Left colon (tissue), 2 donors: Measurements from ENCODE around the gene KCNQ2. TPM values are rescaled to one million over a fixed set of nuclear protein-coding genes. Genes with fewer than 3 reads are reported as not detected.

Experiments used
- ATAC-seq: fragments of 200-7000 bp; cut with Tn5 transposase; one replicate; pipeline ENCODE4 v1.9.1; 2020; ENCODE audit warnings: mild to moderate bottlenecking, moderate library complexity
- DNase-seq, 2 donors: peaks; one replicate each; pipeline ENCODE4 v3.0.0-alpha.2; 2020
- intact Hi-C, 2 donors: fragments of 100-400 bp; cut with DNase I in 1 of 2; cut with micrococcal nuclease in 1 of 2; formaldehyde crosslinking; loops; one replicate each; pipeline versions ENCODE4 v1.11.2 to v1.14.0; 2022; cut with DNase I, micrococcal nuclease
- total RNA-seq, 2 donors: library from RNA; stranded (reverse); fragmentation: NEBNext Ultra II Directional; extraction: Animal tissue kit (Norgen Biotek cat#: 25700); gene quantifications; one replicate each; pipeline ENCODE4 v1.2.1, GENCODE V29; 2021
- donor health status: DM: no; HTN: no; CAD: no.
- donor health status: DM: yes; HTN: yes; CAD: no.

KCNQ2 gene
- total RNA-seq, 2 donors from 2014 or later = 0.21 to 0.28 TPM

GRCh38 chr20:63477944-63478343 lies 5.5 kb upstream of the KCNQ2 start:
- ATAC-seq (no peak), DNase-seq (no peak)
- intact Hi-C loops = no loop called here

- intact Hi-C loops = no loop called here
- ATAC-seq (no peak), DNase-seq (no peak)
Observed at GRCh38 chr20:63477061-63477616, 4.7 kb upstream of the KCNQ2 start.

DNA sequence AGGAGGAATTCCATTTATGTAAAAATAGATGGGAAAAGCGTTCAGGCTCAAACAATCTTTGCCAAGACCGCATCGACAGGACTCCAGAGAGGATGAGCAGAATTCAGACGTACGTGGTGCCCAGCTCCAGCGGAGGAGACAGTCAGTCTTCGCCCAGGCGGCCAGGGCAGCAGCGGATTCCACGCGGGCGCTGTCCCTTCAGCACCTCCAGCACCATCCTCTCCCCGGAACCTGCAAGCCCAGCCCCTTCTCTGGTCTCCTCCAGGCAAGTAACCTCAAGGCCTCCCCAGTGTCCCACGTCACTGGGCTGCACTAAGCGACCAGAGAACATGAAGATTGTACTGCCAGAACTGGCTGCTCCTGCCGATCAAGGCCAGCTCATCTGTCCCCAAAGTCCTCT lies 2.8 kb upstream of the KCNQ2 start:
- intact Hi-C loops = no loop called here
- ATAC-seq (no peak), DNase-seq (no peak)

DNA sequence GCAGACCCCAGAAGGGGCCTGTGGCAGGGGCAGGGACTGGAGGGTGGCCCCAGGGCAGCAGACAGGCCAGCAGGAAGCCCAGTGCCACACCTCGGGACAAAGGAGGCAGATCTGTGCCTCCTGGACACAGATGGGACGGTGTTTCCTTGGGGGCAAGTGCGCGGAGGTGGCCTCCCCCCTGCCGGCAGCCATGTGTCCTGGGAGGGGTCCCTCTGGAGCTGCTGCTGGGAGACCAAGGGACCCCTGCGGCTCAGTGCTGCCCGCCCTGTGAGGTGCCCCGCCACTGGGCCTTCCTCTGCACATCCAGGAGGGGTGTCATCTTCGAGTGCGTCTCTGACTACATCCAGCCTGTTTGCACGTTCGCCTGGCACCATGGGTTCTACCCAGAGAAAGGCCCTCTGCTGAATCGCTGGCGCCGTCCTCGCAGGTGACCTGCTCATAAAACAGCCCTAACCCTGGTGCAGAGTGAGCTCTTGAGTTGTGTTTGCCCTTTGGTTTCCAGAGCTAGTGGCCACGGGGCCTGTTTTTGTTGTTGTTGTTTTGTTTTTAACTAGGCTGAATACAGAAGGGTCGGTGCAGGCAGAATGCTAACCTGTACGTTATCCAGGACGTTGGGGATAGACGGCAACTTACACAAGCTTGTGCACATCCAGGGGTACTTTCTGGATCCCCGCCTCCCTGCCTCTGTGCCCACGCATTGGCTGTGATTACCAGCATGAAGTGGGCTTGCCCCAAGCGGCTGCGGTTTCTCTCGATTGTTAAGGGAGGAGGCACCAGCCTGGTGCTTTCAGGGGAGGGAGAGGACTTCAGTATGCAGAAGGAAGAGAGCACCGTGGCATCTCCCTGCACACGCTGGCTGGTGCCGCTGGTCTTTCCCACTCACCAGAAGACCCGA lies 1.3 kb upstream of the KCNQ2 start:
- intact Hi-C loops = no loop called here

GRCh38 chr20:63472862-63473390 lies 471 bp upstream of the KCNQ2 start:
- ATAC-seq = no peak

More for the DNA sequence above, 1.3 kb upstream of the KCNQ2 start:
- ATAC-seq (no peak), DNase-seq (no peak)

GRCh38 chr20:63471717-63471980 lies 806 bp downstream of the KCNQ2 start:
- intact Hi-C loops = no loop called here
- DNase-seq (no peak), ATAC-seq (no peak)

More at GRCh38 chr20:63472862-63473390, 471 bp upstream of the KCNQ2 start:
- intact Hi-C loops = no loop called here
- DNase-seq = no peak

DNA sequence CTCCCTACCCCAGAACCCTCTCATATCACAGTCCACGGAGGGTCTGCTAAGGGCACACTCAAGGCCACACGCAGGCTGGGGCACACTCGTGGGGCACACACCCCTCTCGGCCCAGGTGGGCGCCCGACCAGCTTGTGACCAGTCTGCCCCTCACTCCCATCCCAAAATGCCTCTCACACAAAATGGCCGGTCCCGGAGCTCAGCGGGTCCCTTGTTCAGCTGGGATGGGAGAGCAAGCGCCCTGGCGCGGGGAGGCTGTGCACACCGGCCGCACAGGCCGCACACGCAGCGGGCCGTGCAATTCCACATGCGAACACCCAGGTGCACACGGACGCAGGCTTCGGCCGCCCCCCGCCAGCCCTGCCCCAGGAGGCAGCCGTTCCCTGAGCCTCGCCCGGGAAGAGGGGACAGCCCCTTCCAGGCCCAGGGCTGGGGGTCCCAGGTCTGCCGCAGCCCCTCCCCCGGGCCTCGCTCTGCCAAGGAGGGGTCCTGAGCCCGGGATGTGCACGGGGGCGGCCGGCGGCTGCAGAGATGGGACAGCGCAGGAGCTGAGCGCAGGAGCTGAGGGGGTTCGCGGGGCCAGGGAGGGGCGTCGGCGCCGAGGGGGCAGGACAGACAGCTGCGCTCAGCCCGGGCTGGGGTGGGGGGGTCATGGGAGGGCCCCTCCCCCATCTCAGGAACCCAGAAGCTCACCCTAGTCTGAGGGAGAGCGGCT lies 1.3 kb downstream of the KCNQ2 start:
- intact Hi-C loops = no loop called here
- ATAC-seq (no peak), DNase-seq (no peak)

DNA sequence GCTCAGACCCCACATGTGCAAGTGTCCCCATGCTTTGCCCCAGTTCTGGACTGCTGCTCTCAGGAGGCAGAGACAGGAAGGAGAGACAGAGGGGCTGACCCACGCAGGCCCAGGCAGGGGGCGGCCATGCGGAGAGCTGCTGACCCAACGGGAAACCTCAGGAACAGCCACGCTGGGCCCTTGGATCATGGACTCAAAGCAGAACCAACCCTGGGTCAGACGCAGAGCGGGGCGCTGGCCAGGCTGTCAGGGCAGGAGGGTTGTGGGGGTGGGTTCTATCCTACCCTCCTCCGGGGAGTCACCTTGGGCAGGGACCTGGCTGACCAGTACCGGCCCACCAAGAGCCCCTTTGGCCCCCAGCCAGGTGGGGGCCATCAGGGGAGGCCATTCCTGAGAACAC lies 2.0 kb downstream of the KCNQ2 start:
- intact Hi-C loops = no loop called here
- DNase-seq (no peak), ATAC-seq (no peak)

- ATAC-seq (no peak), DNase-seq (no peak)
- intact Hi-C loops = no loop called here
Observed at GRCh38 chr20:63469713-63470101, 2.7 kb downstream of the KCNQ2 start.

GRCh38 chr20:63469019-63469712 lies 3.3 kb downstream of the KCNQ2 start:
- no peak for ATAC-seq
- intact Hi-C loops = no loop called here
- no peak for DNase-seq

DNA sequence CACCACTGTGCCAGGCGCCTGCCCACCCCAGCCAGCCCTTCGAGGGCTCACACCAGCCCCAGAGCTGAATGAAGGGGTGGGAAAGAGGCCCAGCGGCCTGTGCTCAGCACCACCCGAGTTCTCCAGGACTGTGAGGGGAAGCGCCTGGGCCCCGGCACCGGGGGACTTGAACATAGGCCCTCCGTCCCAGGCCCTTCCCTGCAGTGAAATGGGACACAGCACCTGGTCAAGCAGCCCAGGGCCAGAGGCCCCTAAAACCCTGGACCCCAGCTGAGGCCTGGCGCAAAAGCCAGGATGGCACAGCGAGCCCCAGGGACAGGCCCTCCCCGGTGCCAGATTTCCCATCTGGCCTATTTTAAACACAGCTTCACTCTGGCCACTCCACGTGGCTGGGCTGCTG lies 4.0 kb downstream of the KCNQ2 start:
- intact Hi-C loops = no loop called here
- DNase-seq = no peak
- ATAC-seq = no peak

- ATAC-seq = no peak
- no peak for DNase-seq
- intact Hi-C loops = no loop called here
Observed at GRCh38 chr20:63467294-63468083, 5.0 kb downstream of the KCNQ2 start.

- intact Hi-C loops = no loop called here
- DNase-seq = no peak
- ATAC-seq = no peak
Observed at GRCh38 chr20:63466861-63467260, 5.6 kb downstream of the KCNQ2 start.

DNA sequence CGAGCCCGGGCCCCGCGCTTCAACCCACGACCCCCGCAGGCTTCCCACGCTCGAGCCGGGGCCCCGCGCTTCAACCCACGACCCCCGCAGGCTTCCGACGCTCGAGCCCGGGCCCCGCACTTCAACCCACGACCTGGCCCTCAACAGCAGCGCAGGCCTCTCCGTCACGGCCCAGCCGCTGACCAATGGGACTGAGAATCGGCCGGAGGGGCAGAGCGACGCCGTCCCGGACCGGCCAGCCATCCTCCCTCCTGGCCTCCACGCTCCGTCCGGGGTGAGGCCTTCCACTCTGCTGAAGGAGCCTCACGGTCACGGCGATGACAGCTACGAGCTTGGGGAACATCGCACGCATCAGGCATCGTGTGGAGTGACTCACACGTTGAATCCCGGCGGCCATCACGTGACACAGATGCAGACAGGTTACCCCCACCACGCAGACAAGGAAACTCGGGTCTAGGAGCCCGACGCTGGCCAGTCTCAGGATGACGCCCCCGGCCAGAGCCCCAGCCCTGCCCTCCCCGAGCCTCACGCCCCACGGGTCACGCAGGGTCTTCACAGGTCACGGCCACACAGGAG lies 6.1 kb downstream of the KCNQ2 start:
- no peak for DNase-seq
- no peak for ATAC-seq
- intact Hi-C loops = no loop called here

- ATAC-seq (no peak), DNase-seq (no peak)
- intact Hi-C loops = no loop called here
Observed at GRCh38 chr20:63465380-63466249, 6.8 kb downstream of the KCNQ2 start.

GRCh38 chr20:63464289-63464635 lies 8.2 kb downstream of the KCNQ2 start:
- ATAC-seq = no peak

DNA sequence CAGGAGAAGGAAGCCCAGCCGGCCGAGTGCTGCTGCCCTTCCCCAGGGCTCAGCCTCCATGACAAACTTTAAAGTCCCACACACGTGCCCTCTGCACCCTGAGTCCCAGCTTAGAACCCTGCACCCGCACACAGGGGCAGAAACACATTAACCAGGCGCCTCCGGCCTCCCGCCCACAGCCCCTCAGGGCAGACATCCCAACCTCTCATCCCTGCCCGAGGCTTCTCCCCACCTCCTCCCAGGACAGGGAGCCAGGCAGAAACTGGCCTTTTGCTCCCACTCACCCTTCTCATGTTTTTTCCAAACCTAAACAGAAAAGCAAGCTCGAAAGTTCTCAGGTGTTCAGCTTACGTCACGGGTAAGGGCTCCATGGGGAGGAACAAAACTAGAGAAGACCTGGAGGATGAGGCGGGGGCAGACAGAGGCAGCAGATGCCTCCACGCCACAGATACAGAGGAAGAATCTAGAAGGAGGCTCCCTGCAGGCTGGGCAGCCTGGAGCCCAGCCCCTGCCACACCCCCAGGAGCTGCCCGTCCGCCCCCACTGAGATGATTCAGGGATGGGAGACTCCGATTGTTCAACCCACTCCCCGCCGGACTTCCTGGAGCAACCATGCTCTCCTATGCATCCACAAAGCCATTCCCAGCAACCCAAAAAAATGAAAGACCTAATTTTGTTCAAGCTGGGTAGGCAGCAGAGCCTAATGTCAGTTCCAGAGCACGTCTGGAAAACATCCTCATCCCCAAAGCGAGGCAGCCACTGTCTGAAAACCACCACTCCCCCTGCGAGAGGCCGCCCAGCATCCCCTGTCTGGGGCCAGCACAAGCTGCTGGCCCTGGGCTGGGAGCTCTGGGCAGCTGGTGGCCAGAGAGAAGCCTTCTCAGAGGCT lies 8.8 kb downstream of the KCNQ2 start:
- DNase-seq (no peak), ATAC-seq (no peak)
- intact Hi-C loops = no loop called here

More at GRCh38 chr20:63464289-63464635, 8.2 kb downstream of the KCNQ2 start:
- no peak for DNase-seq
- intact Hi-C loops = no loop called here
